Left ventricle myocardium inferior (tissue), 1 donor: ENCODE measurements around the gene FLT3LG. TPM values are rescaled to one million over a fixed set of nuclear protein-coding genes. Genes with fewer than 3 reads are reported as not detected.

Experiments used
- DNase-seq: peaks from one replicate; pipeline ENCODE4 v3.0.0-alpha.2; 2020
- H3K27ac ChIP-seq: fragments of 200-600 bp; replicated peaks from 2 replicates; pipeline ENCODE4 v1.8.0; 2021
- H3K27me3 ChIP-seq: fragments of 200-600 bp; 2 replicates; pipeline ENCODE4 v1.8.0; 2021; ENCODE audit warnings: low read depth
- H3K36me3 ChIP-seq: fragments of 200-600 bp; 2 replicates; pipeline ENCODE4 v1.8.0; 2021
- H3K4me1 ChIP-seq: fragments of 200-600 bp; 2 replicates; pipeline ENCODE4 v1.8.0; 2021
- H3K4me3 ChIP-seq: fragments of 200-600 bp; 2 replicates; pipeline ENCODE4 v1.8.0; 2021; ENCODE audit warnings: mild to moderate bottlenecking, moderate library complexity
- H3K9me3 ChIP-seq: fragments of 200-600 bp; replicated peaks from 2 replicates; pipeline ENCODE4 v1.8.0; 2021
- CTCF ChIP-seq: fragments of 200-600 bp; IDR thresholded peaks from 2 replicates; pipeline ENCODE4 v1.8.0; 2021; ENCODE audit warnings: antibody characterized with exemption, mild to moderate bottlenecking, borderline replicate concordance
- intact Hi-C: fragments of 100-400 bp; cut with micrococcal nuclease; formaldehyde crosslinking; loops from one replicate; pipeline ENCODE4 v1.11.0; 2022
- total RNA-seq: library from RNA; stranded (reverse); fragmentation: NEBNext Ultra II Directional; extraction: Animal tissue kit (Norgen Biotek cat#: 25700); gene quantifications from one replicate; pipeline ENCODE4 v1.2.1, GENCODE V29; 2021
- donor health status: DM: no; HTN: yes; CAD: no; lungs with severe emphysema.

The FLT3LG gene
- total RNA-seq, 1 donor from 2014 or later: 3.1 TPM

- TF ChIP-seq CTCF: no peak
- intact Hi-C loops: no loop called here
Measured at GRCh38 chr19:49499030-49499670, 25.1 kb downstream of the FLT3LG start.

GRCh38 chr19:49502866-49503581 is 29.0 kb downstream of the FLT3LG start:
- DNase-seq: no peak
- TF ChIP-seq CTCF: peak; percentile 78

More at GRCh38 chr19:49499030-49499670, 25.1 kb downstream of the FLT3LG start:
- DNase-seq: no peak
- peaks cover 66% of the 10 kb centered on the region for H3K4me1 ChIP-seq
- peaks cover 29% of the 10 kb centered on the region for H3K36me3 ChIP-seq
- H3K4me3 ChIP-seq: peak overlapping the region; percentile 94
- peak overlapping the region; percentile 89 for H3K27ac ChIP-seq
- no peaks in the 10 kb centered on the region for H3K27me3 ChIP-seq
- H3K9me3 ChIP-seq: no peaks in the 10 kb centered on the region

GRCh38 chr19:49503582-49503962 is 29.6 kb downstream of the FLT3LG start:
- H3K36me3 ChIP-seq: peaks cover 14% of the 10 kb centered on the region
- no peaks in the 10 kb centered on the region for H3K9me3 ChIP-seq
- no peaks in the 10 kb centered on the region for H3K27me3 ChIP-seq
- H3K4me3 ChIP-seq: no peak overlapping the region
- no peak for TF ChIP-seq CTCF
- H3K27ac ChIP-seq: no peak overlapping the region
- no peak for DNase-seq
- H3K4me1 ChIP-seq: peaks cover 35% of the 10 kb centered on the region
- intact Hi-C loops: no loop called here

More at GRCh38 chr19:49502866-49503581, 29.0 kb downstream of the FLT3LG start:
- Histone ChIP-seq H3K4me3 (no peak overlapping the region), H3K27ac (no peak overlapping the region), H3K27me3 (no peaks in the 10 kb centered on the region), H3K4me1 (peaks cover 41% of the 10 kb centered on the region), H3K9me3 (no peaks in the 10 kb centered on the region), H3K36me3 (peaks cover 20% of the 10 kb centered on the region)
- intact Hi-C loops: no loop called here

- Histone ChIP-seq H3K4me1 (peaks cover 9% of the 10 kb centered on the region), H3K4me3 (no peak overlapping the region), H3K27ac (no peak overlapping the region), H3K9me3 (no peaks in the 10 kb centered on the region), H3K27me3 (no peaks in the 10 kb centered on the region), H3K36me3 (no peaks in the 10 kb centered on the region)
- intact Hi-C loops: loop anchor here (2.0 kb wide), 1 partner anchor 40 kb away; no protein-coding TSS in a partner anchor
- TF ChIP-seq CTCF: peak; percentile 73
- peak; percentile 43 for DNase-seq
Measured at GRCh38 chr19:49506575-49507105, 32.6 kb downstream of the FLT3LG start.

DNA sequence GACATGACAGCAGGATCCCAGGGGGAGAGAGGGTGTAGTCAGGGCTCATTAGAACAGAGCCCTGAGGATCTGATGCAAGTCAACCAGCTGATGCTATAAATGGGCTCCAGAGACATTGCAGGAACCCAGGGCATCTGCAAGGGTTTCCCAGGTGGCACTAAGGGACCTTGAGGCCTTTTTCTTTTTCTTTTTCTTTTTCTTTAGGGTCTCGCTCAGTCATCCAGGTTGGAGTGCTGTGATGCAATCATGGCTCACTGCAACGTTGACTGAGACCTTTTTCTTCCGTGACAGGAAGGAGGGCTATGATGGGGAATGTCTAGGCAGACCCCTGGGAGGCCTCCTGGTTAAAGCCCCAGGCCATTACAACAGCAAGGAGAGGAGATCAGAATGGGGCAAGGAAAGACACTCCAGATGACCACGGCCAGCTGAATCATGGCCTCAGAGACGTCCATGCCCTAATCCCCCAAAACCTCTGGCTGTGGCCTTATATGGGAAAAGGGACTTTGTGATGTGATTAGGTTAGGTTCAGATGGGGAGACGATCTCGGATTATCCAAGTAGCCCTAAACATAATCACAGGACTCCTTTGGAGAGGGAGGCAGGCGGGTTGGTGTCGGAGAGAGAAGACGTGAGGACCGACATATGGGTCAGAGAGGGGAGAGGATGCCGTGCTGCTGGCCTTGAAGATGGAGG is 33.9 kb downstream of the FLT3LG start:
- peaks cover 19% of the 10 kb centered on the region for H3K4me1 ChIP-seq
- H3K36me3 ChIP-seq: no peaks in the 10 kb centered on the region
- no peak for TF ChIP-seq CTCF
- no peaks in the 10 kb centered on the region for H3K9me3 ChIP-seq
- H3K27ac ChIP-seq: no peak overlapping the region
- H3K4me3 ChIP-seq: no peak overlapping the region
- intact Hi-C loops: loop anchor here (2.0 kb wide), 1 partner anchor 39 kb away; no protein-coding TSS in a partner anchor
- H3K27me3 ChIP-seq: no peaks in the 10 kb centered on the region
- DNase-seq: no peak
